GM20000 (cell line): ENCODE data around the gene GALNT12.
A peak's percentile ranks its signal among the peaks of the same experiment; 100 is the strongest.

Experiments
- DNase-seq: peaks from one replicate; pipeline ENCODE4 v3.0.0; 2012; ENCODE audit warnings: low spot score
- TF ChIP-seq, protein P1 (sequence below): IDR thresholded peaks from 2 replicates; pipeline ENCODE4 v1.5.1; 2012; ENCODE audit warnings: mild to moderate bottlenecking, control low read depth; ENCODE audit errors: extremely low read depth, missing control alignments

The GALNT12 gene

GRCh38 chr9:98848450-98849149, 41.1 kb downstream of the GALNT12 start:
- DNase-seq: peak; percentile 81
- TF ChIP-seq, protein P1, sequence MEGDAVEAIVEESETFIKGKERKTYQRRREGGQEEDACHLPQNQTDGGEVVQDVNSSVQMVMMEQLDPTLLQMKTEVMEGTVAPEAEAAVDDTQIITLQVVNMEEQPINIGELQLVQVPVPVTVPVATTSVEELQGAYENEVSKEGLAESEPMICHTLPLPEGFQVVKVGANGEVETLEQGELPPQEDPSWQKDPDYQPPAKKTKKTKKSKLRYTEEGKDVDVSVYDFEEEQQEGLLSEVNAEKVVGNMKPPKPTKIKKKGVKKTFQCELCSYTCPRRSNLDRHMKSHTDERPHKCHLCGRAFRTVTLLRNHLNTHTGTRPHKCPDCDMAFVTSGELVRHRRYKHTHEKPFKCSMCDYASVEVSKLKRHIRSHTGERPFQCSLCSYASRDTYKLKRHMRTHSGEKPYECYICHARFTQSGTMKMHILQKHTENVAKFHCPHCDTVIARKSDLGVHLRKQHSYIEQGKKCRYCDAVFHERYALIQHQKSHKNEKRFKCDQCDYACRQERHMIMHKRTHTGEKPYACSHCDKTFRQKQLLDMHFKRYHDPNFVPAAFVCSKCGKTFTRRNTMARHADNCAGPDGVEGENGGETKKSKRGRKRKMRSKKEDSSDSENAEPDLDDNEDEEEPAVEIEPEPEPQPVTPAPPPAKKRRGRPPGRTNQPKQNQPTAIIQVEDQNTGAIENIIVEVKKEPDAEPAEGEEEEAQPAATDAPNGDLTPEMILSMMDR: peak; percentile 77

- TF ChIP-seq, protein P1: no peak
- no peak for DNase-seq
Measured at GRCh38 chr9:98849563-98849962, 42.1 kb downstream of the GALNT12 start.

DNA sequence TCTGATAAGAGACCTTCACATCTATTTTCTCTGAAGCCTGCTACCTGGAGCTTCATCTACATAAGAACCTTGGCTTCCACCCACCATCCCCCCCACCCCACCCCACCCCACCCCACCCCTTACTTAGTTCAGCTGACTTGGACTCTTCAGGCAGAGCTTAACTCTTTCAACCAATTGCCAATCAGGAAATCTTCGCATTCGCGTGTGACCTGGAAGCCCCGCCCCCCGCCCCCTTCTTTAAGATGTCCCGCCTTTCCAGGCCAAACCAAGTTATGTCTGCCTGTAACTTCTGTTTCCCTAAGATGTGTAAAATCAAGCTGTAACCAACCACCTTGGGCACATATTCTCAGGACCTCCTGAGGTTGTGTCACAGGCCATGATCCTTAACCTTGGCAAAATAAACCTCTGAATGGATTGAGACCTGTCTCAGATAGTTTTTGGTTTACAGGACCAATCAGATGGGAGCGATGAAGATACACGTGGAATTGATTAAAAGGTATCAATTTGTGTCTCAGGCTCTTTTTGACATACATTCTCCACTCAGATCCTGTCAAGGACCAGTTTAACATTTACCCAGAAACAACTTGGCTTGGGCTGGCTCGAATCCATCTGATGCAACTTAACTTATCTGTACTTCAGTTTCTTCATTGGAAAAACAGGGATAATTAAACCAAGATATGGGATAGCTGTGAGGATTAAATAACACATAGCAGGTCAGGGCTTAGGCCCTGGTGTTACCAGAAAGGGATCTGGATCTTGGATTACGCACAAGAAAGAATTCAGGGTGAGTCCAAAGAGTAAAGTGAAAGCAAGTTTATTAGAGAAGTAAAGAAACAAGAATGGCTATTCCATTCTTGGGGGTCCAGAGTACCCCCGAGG, 43.6 kb downstream of the GALNT12 start:
- no peak for DNase-seq
- TF ChIP-seq, protein P1: no peak

- TF ChIP-seq, protein P1: no peak
- DNase-seq: no peak
Measured at GRCh38 chr9:98851730-98852459, 44.4 kb downstream of the GALNT12 start.

- no peak for DNase-seq
- TF ChIP-seq, protein P1: no peak
Measured at GRCh38 chr9:98852460-98852734, 44.9 kb downstream of the GALNT12 start.

- DNase-seq: no peak
- TF ChIP-seq, protein P1: no peak
Measured at GRCh38 chr9:98852961-98853360, 45.5 kb downstream of the GALNT12 start.

DNA sequence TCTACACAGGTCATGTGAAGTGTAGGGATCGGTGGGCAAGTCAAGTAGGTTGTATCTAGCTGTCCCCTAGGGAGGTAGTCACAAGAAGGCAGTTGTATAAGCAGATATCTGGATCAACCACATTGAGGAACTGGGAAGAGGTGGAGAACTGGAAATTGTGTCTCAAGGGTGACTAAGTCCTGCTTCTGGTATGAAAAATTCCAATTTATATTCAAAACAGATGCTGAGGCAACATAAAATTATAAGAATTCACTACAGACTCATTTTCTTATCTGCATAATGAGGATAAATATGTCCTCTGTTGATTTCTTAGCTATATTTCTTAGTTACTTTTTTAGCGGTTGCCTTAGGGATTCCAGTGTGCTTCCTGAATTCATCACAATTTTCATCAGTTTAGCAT, 46.8 kb downstream of the GALNT12 start:
- TF ChIP-seq, protein P1: no peak
- DNase-seq: no peak
